GM12892 (cell line): ENCODE results near the gene XPNPEP1.

Experiments used
- POLR2A ChIP-seq: IDR thresholded peaks from 2 replicates; pipeline ENCODE4 v1.6.1; 2011; ENCODE audit warnings: low read depth, low read length, control low read depth
- POLR2AphosphoS5 ChIP-seq: IDR thresholded peaks from 2 replicates; pipeline ENCODE4 v1.6.1; 2011; ENCODE audit warnings: low read depth, low read length, control low read depth

GRCh38 chr10:109952526-109952925 lies 29.2 kb upstream of the XPNPEP1 start:
- TF ChIP-seq POLR2AphosphoS5, result no peak
- no peak for TF ChIP-seq POLR2A
